ENCODE data around the gene FXYD5. TPM values are rescaled to one million over a fixed set of nuclear protein-coding genes. Genes with fewer than 3 reads are reported as not detected.

Gene FXYD5
- total and polyA plus RNA-seq, 10 of the 15 experiments (the other 5 are each of a cell fraction or from before 2014, with no cell fraction given) = 30.0 to 159 (median 93.9) TPM

DNA sequence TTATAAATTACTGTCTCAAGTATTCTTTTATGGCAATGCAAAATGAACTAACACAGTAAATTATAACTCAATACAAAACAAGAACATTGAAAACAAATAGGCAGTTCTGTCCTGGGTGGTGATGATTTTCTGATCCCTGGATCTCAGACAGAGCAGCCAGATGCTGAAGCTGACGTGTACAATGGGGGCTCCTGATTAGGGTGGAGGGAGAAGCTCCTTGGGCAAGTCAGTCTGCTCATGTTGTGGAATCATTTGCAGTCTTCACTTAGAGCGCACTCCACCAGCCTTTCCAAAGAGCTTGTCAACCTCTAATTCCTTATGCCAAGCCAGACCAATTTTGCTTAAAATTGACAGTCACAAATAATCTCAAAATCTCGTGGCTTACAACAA lies 21.6 kb downstream of the FXYD5 start (continued):
- TF ChIP-seq ZSCAN29 (IDR thresholded peaks at IDR 0.05) (no peak), KDM1A (IDR thresholded peaks at IDR 0.05; ENCODE audit: borderline replicate concordance) (no peak), NBN (IDR thresholded peaks at IDR 0.05) (no peak)

DNA sequence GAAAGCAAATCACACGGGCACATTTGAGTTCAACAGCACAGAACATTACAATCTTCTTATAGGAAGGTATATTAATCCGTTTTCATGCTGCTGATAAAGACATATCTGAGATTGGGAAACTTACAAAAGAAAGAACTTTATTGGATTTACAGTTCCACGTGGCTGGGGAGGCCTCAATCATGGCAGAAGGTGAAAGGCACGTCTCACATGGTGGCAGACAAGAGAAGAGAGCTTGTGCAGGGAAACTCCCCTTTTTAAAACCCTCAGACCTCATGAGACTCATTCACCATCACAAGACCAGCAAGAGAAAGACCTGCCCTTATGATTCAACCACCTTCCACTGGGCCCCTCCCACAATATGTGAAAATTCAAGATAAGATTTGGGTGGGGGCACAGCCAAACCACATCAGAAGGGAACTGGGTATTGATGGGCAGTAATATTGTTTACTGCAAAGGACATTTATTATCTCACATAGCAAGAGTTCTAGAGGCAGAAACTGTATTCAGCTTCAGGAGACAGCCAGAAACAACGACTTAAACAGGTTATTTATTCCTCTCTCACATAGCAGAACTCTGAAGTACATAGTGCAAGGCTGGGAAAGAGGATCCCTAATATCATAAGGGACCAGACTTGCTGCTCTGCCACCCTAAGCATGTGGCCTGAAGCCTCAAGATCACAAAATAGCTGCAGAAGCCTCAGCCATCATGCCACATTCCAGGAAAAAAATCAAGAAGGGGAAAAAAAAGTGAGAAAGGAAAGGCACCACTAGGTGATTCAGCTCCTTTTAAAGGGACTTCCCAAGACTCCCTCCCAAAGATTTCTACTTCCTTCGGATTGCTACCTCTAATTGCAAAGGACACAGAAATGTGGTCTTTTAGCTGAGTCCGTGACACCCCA lies 23.1 kb downstream of the FXYD5 start:
- no peak for DNase-seq (ENCODE audit: low read depth, low spot score)
- H3K4me3 ChIP-seq = no peak overlapping the region
- no peak for ATAC-seq
- in situ Hi-C loops (cut with MboI) = no loop called here
- no peak overlapping the region for H3K27ac ChIP-seq (ENCODE audit: control insufficient read depth, insufficient read depth)
- no peaks in the 10 kb centered on the region for H3K4me1 ChIP-seq (ENCODE audit: control insufficient read depth, insufficient read depth, low read length)
- H3K4me2 ChIP-seq (ENCODE audit: control insufficient read depth, insufficient read depth) = no peak overlapping the region
- ChIA-PET POLR2A (interaction anchor here (0.5 to 1.5 kb wide), 2 partner anchors 13 to 111 kb away, joined by 3 to 6 read pairs; no protein-coding TSS in a partner anchor), RAD21 (ENCODE audit: unreplicated experiment) (no interaction called here), SMC1A (ENCODE audit: uncharacterized antibody, unreplicated experiment) (interaction anchor here (1.9 kb wide), 1 partner anchor 26 kb away, joined by 5 read pairs; no protein-coding TSS in a partner anchor), CTCF (interaction anchor here (0.6 to 1.5 kb wide), 2 partner anchors 26 to 57 kb away, joined by 3 to 5 read pairs; no protein-coding TSS in a partner anchor)
- no peak overlapping the region for H3K9ac ChIP-seq (ENCODE audit: control insufficient read depth, insufficient read depth, low read length)
- H3K27me3 ChIP-seq (replicated peaks in 1 of 2; ENCODE audit: control insufficient read depth in 2 of 2, insufficient read depth in 2 of 2, low read length in 1 of 2) = no peaks in the 10 kb centered on the region
- no peaks in the 10 kb centered on the region for H4K20me1 ChIP-seq (ENCODE audit: control insufficient read depth, insufficient read depth)
- FAIRE-seq = no peak
- WGBS (ENCODE audit: insufficient coverage, insufficient replicate concordance, low lambda C conversion rate, missing lambda C conversion rate) = 27% methylated on average over 7 of the region's 7 CpGs
- peaks cover 7% of the 10 kb centered on the region for H3K9me3 ChIP-seq (replicated peaks; ENCODE audit: control insufficient read depth, insufficient read depth, low read length)
- no peak overlapping the region for H2AFZ ChIP-seq (ENCODE audit: control insufficient read depth, low read depth, low read length)
- H3K79me2 ChIP-seq (ENCODE audit: control insufficient read depth, insufficient read depth, low read length) = no peaks in the 10 kb centered on the region
- intact Hi-C loops (cut with micrococcal nuclease; ENCODE audit: unreplicated experiment) = no loop called here
- BruUV-seq (replicated peaks) = no TSS peak
- H3K36me3 ChIP-seq (ENCODE audit: control insufficient read depth in 2 of 2, insufficient read depth in 2 of 2, low read length in 1 of 2) = no peaks in the 10 kb centered on the region
- TF ChIP-seq, protein P1, sequence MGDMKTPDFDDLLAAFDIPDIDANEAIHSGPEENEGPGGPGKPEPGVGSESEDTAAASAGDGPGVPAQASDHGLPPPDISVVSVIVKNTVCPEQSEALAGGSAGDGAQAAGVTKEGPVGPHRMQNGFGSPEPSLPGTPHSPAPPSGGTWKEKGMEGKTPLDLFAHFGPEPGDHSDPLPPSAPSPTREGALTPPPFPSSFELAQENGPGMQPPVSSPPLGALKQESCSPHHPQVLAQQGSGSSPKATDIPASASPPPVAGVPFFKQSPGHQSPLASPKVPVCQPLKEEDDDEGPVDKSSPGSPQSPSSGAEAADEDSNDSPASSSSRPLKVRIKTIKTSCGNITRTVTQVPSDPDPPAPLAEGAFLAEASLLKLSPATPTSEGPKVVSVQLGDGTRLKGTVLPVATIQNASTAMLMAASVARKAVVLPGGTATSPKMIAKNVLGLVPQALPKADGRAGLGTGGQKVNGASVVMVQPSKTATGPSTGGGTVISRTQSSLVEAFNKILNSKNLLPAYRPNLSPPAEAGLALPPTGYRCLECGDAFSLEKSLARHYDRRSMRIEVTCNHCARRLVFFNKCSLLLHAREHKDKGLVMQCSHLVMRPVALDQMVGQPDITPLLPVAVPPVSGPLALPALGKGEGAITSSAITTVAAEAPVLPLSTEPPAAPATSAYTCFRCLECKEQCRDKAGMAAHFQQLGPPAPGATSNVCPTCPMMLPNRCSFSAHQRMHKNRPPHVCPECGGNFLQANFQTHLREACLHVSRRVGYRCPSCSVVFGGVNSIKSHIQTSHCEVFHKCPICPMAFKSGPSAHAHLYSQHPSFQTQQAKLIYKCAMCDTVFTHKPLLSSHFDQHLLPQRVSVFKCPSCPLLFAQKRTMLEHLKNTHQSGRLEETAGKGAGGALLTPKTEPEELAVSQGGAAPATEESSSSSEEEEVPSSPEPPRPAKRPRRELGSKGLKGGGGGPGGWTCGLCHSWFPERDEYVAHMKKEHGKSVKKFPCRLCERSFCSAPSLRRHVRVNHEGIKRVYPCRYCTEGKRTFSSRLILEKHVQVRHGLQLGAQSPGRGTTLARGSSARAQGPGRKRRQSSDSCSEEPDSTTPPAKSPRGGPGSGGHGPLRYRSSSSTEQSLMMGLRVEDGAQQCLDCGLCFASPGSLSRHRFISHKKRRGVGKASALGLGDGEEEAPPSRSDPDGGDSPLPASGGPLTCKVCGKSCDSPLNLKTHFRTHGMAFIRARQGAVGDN (IDR thresholded peaks at IDR 0.05) = no peak
- TF ChIP-seq CHD2 (IDR thresholded peaks at IDR 0.05; ENCODE audit: borderline replicate concordance, low read depth, low read length) (no peak), POLR2A (IDR thresholded peaks at IDR 0.05; ENCODE audit: low read depth, low read length) (no peak)
- TF ChIP-seq, protein P2, sequence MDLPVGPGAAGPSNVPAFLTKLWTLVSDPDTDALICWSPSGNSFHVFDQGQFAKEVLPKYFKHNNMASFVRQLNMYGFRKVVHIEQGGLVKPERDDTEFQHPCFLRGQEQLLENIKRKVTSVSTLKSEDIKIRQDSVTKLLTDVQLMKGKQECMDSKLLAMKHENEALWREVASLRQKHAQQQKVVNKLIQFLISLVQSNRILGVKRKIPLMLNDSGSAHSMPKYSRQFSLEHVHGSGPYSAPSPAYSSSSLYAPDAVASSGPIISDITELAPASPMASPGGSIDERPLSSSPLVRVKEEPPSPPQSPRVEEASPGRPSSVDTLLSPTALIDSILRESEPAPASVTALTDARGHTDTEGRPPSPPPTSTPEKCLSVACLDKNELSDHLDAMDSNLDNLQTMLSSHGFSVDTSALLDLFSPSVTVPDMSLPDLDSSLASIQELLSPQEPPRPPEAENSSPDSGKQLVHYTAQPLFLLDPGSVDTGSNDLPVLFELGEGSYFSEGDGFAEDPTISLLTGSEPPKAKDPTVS (IDR thresholded peaks at IDR 0.05; ENCODE audit: low read depth, low read length) = no peak
- TF ChIP-seq, protein P3, sequence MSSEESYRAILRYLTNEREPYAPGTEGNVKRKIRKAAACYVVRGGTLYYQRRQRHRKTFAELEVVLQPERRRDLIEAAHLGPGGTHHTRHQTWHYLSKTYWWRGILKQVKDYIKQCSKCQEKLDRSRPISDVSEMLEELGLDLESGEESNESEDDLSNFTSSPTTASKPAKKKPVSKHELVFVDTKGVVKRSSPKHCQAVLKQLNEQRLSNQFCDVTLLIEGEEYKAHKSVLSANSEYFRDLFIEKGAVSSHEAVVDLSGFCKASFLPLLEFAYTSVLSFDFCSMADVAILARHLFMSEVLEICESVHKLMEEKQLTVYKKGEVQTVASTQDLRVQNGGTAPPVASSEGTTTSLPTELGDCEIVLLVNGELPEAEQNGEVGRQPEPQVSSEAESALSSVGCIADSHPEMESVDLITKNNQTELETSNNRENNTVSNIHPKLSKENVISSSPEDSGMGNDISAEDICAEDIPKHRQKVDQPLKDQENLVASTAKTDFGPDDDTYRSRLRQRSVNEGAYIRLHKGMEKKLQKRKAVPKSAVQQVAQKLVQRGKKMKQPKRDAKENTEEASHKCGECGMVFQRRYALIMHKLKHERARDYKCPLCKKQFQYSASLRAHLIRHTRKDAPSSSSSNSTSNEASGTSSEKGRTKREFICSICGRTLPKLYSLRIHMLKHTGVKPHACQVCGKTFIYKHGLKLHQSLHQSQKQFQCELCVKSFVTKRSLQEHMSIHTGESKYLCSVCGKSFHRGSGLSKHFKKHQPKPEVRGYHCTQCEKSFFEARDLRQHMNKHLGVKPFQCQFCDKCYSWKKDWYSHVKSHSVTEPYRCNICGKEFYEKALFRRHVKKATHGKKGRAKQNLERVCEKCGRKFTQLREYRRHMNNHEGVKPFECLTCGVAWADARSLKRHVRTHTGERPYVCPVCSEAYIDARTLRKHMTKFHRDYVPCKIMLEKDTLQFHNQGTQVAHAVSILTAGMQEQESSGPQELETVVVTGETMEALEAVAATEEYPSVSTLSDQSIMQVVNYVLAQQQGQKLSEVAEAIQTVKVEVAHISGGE (CRISPR knock-in tag; IDR thresholded peaks at IDR 0.05) = no peak
- TF ChIP-seq, protein P4, sequence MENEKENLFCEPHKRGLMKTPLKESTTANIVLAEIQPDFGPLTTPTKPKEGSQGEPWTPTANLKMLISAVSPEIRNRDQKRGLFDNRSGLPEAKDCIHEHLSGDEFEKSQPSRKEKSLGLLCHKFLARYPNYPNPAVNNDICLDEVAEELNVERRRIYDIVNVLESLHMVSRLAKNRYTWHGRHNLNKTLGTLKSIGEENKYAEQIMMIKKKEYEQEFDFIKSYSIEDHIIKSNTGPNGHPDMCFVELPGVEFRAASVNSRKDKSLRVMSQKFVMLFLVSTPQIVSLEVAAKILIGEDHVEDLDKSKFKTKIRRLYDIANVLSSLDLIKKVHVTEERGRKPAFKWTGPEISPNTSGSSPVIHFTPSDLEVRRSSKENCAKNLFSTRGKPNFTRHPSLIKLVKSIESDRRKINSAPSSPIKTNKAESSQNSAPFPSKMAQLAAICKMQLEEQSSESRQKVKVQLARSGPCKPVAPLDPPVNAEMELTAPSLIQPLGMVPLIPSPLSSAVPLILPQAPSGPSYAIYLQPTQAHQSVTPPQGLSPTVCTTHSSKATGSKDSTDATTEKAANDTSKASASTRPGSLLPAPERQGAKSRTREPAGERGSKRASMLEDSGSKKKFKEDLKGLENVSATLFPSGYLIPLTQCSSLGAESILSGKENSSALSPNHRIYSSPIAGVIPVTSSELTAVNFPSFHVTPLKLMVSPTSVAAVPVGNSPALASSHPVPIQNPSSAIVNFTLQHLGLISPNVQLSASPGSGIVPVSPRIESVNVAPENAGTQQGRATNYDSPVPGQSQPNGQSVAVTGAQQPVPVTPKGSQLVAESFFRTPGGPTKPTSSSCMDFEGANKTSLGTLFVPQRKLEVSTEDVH (IDR thresholded peaks at IDR 0.05; ENCODE audit: low read depth, partially characterized antibody) = no peak

Measured in GM12878 (cell line).